Stimulated activated CD4-positive, alpha-beta T cell treated with anti-CD3 and anti-CD28 coated beads, Interleukin-4, amount 100 ng/mL, for 1 hour (primary cell): ENCODE measurements around the gene MDP1.
"Not testable (repeated sequence)": the region's sequence is repeated elsewhere in the genome, so short reads cannot be mapped to it uniquely, and the experiment has no call there.

Experiments used
- DNase-seq: peaks from one replicate; pipeline ENCODE4 v3.0.0-alpha.2; 2020

MDP1 gene

DNA sequence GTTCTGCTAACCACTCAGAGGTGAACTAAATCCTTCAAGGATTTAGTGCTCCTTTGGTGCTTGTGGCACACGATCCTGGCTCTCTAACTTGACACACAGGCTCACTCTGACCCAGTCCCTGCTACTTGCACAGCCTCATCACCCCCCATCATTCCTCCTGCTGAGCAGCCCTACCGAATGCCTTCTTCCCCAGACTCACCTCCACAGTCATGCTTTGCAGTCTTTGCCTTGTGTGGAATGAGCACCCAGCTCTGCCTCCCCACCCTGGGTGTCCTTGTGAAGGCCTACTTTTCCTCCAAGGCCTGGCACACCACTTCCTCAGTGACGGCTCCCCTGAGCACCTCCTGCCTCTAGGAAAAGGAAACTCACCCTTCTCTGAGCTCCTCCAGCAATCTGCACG lies 34.5 kb upstream of the MDP1 start:
- no peak for DNase-seq

DNA sequence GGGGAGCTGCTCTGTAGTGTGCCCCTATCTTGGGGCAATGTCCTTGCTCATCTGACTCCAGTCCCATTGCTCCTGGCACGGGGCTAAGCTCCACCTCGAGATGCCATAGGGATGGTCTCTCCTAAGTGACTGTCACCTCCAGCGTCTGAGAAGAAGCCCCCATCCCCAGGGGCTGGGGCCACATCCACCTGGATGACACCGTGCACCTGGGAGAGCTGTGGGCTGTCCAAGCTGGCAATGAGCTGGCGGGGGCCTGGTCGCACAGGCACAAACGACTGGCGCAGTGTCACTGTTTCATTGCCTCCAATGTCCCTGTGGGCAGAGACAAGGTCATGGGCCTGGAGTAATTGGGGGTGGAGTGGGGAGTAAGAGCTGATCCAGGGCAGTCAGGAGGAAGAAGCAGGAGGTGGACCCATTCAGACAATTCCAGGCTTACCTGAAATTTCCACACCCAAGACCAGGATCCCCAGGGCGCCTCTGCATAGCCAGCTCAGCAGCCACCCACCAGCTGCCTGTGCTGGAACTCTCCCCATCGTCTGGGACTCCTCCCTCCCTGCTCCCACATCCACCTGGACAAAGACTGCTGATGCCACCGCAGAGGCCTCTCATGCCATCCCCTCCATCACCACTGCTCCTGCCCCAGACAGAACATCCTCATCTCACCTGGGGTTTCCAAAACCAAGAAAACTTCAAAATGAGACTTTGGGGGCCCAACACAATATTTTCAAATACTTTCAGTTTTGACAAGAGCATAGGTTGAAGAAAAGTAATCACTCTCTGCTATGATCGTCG lies 33.6 kb upstream of the MDP1 start:
- DNase-seq, result no peak

DNA sequence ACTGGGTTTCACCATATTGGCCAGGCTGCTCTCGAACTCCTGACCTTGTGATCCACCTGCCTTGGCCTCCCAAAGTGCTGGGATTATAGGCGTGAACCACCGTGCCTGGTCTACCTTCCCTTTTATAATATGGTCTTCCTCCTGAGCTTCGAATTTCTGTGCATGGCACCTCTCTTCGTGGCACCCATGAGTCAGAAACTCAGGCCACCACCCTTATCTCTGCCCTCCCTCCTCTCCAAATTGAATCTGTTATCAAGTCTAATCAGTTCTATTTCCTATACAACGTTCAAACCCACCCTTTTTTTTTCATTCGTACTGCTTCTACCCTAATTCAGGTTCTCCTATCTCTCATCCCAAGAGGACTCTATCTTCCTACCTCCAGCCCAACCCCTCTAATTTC lies 31.6 kb upstream of the MDP1 start:
- no peak for DNase-seq

- DNase-seq, result no peak
Measured at GRCh38 chr14:24246765-24247212, 30.9 kb upstream of the MDP1 start.

- DNase-seq, result not testable (repeated sequence)
Measured at GRCh38 chr14:24245350-24245749, 29.5 kb upstream of the MDP1 start.

- no peak for DNase-seq
Measured at GRCh38 chr14:24243336-24243836, 27.5 kb upstream of the MDP1 start.

- DNase-seq, result peak; percentile 93
Measured at GRCh38 chr14:24241829-24242443, 26.1 kb upstream of the MDP1 start.

GRCh38 chr14:24240110-24240918 lies 24.4 kb upstream of the MDP1 start:
- no peak for DNase-seq

- no peak for DNase-seq
Measured at GRCh38 chr14:24238527-24239037, 22.7 kb upstream of the MDP1 start.

DNA sequence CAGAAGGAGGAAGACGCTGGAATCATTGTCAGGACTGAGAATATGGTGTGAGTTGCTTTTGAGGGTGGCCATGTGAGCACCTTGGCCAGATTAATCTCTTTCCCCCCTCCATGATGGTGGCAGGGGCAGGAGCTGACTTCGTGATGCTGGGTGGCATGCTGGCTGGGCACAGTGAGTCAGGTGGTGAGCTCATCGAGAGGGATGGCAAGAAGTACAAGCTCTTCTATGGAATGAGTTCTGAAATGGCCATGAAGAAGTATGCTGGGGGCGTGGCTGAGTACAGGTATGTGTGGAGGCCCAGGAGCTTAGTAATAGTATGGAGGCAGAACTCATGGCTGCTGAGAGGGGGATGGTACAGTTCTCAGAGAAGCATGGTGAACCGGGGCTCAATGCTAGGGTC lies 22.3 kb upstream of the MDP1 start:
- no peak for DNase-seq

GRCh38 chr14:24237463-24237955 lies 21.6 kb upstream of the MDP1 start:
- DNase-seq, result no peak

- no peak for DNase-seq
Measured at GRCh38 chr14:24236689-24237462, 21.0 kb upstream of the MDP1 start.

- DNase-seq, result no peak
Measured at GRCh38 chr14:24235804-24236688, 20.2 kb upstream of the MDP1 start.

DNA sequence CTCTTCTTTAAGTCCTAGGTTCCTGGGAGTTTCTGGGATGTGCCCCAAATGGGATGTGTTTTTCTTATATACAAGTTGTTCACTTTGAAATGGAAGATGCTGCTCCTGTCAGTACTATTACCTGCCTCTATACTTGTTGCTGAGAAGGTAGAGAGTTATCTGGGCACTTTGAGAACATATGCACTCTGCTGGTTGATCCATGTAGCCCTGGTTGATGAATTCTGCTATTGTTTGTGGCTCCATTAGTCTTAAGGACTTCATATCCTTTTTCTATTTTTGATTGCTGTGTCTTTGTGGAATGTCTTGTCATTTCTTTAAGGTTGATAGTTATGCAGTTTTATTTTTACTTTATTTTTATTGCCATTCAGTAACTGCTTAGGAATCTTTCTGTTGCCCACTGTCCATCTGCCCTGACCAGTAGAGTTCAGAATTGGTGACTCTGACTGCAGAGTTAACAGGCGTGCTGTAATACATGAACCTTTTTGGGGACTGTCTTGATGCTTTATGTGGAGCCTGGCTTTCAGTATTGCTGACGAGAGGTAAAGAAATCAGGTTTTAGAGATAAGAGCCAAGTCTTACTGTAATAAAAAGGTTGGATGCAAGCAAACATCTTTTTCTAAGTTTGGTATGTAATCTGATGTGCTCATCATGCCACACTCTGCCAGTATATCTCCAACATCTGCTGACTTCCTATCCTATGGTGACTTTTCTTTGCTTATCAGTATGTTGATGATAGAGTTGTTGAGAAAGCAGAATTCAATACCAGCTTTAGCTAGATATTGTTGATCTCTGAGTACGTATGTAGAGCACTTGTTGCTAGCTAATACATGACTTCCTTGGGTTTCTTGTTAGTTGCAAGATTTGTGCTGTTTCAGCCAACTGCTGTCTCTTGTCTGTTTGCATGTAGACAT lies 18.5 kb upstream of the MDP1 start:
- no peak for DNase-seq

- DNase-seq, result no peak
Measured at GRCh38 chr14:24233538-24233866, 17.6 kb upstream of the MDP1 start.

GRCh38 chr14:24232645-24233537 lies 17.0 kb upstream of the MDP1 start, which contains the start of gene GMPR2:
Gene GMPR2 (plus strand): TSS chr14:24232929. CDS start chr14:24233254, 325 bp downstream.
- no peak for DNase-seq

DNA sequence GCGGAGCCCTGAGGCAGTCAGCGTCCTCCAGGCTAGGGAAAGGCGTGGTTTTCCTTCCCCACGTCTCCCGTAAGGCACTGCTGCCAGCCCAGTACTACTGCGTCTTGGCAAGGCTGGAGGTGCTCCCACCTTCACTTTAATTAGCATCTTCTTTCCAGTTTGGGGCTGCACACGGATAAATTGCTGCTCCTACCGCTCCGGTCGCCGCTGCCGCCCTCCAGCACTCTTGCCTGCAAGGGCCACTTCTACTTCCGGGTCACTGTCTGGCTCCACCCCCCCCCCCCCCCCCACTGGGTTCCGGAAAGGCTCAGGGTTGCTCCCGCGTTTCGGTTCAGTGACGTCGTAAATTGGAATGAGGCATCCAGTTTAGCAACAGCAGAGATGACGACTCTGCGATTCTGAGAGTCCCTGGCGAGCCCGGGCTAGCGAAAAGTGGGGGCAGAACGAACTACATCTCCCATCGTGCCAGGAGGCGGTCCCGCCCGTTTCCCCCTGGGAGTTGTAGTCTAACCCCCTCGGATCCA lies 16.3 kb upstream of the MDP1 start, which contains the start of gene NEDD8:
Gene NEDD8 (minus strand): TSS at position 247 of the 524 bp plus-strand sequence. CDS start 100 bp downstream, at position 147.
- DNase-seq, result peak; percentile 90
